ENCODE measurements around the gene SPATA6. TPM values are rescaled to one million over a fixed set of nuclear protein-coding genes. Genes with fewer than 3 reads are reported as not detected.
"Not testable (repeated sequence)": the region's sequence is repeated elsewhere in the genome, so short reads cannot be mapped to it uniquely, and the experiment has no call there.

Gene SPATA6
- total RNA-seq, 5 donors from 2014 or later (not counting 1 experiment from before 2014, with no cell fraction given), result 3.7 to 7.2 (median 4.9) TPM

GRCh38 chr1:48285525-48285924 lies 186.5 kb downstream of the SPATA6 start:
- peaks cover 0 to 4% of the 10 kb centered on the region in 2 experiments for H3K27me3 ChIP-seq (replicated peaks in 1 of 2; ENCODE audit: control insufficient read depth in 2 of 2, extremely low read depth in 1 of 2, insufficient read depth in 2 of 2, low read length in 1 of 2)
- H3K36me3 ChIP-seq (ENCODE audit: control insufficient read depth in 2 of 2, extremely low read depth in 1 of 2, insufficient read depth in 1 of 2, low read length in 1 of 2), result no peaks in the 10 kb centered on the region
- H3K4me3 ChIP-seq (ENCODE audit: control insufficient read depth in 1 of 2, extremely low read depth in 1 of 2, low read length in 1 of 2), result no peak overlapping the region
- Mint-ChIP-seq H3K27ac (no peak overlapping the region), H3K36me3 (no peaks in the 10 kb centered on the region), H3K4me1 (no peaks in the 10 kb centered on the region), H3K4me3 (no peak overlapping the region), H3K27me3 (peaks cover 0 to 3% of the 10 kb centered on the region in 2 donors), H3K9me3 (peaks cover 0 to 6% (median 3%) of the 10 kb centered on the region in 3 donors)
- WGBS (ENCODE audit: insufficient coverage), result 75% methylated on average over 2 of the region's 3 CpGs
- H3K4me1 ChIP-seq (ENCODE audit: control insufficient read depth in 1 of 2, extremely low read depth in 1 of 2, insufficient read depth in 2 of 2, low read length in 2 of 2), result no peaks in the 10 kb centered on the region
- no peak overlapping the region for H3K27ac ChIP-seq (ENCODE audit: low read length)
- ATAC-seq (replicated peaks in 1 of 4), result no peak
- no peaks in the 10 kb centered on the region for H3K9me3 ChIP-seq
- ChIA-PET POLR2A (no interaction called here), CTCF (interaction anchor here in 1 of 2 donors (0.6 kb wide), 1 partner anchor 394 kb away, joined by 6 read pairs; no protein-coding TSS in a partner anchor)
- DNase-seq, result no peak

DNA sequence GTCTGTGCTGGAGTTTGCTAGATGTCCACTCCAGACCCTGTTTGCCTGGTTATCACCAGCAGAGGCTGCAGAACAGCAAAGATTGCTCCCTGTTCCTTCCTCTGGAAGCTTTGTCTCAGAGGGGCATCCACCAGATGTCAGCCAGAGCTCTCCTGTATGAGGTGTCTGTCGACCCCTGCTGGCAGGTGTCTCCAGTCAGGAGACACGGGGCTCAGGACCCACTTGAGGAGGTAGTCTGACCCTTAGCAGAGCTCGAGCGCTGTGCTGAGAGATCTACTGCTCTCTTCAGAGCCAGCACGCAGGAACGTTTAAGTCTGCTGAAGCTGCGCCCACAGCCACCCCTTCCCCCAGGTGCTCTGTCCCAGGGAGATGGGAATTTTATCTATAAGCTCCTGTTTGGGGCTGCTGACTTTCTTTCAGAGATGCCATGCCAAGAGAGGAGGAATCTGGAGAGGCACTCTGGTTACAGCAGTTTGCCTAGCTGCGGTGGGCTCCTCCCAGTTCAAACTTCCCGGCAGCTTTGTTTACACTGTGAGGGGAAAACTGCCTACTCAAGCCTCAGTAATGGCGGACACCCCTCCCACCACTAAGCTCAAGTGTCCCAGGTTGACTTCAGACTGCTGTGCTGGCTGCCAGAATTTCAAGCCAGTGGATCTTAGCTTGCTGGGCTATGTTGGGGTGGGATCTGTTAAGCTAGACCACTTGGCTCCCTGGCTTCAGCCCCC lies 187.1 kb downstream of the SPATA6 start:
- H3K4me3 Mint-ChIP-seq; H3K27me3 ChIP-seq (replicated peaks in 1 of 2; ENCODE audit: control insufficient read depth in 2 of 2, extremely low read depth in 1 of 2, insufficient read depth in 2 of 2, low read length in 1 of 2); H3K9me3 ChIP-seq; H3K4me1 ChIP-seq (ENCODE audit: control insufficient read depth in 1 of 2, extremely low read depth in 1 of 2, insufficient read depth in 2 of 2, low read length in 2 of 2); DNase-seq; H3K4me3 ChIP-seq (ENCODE audit: control insufficient read depth in 1 of 2, extremely low read depth in 1 of 2, low read length in 1 of 2); H3K4me1 Mint-ChIP-seq; ATAC-seq (replicated peaks in 1 of 4); H3K27ac Mint-ChIP-seq; H3K9me3 Mint-ChIP-seq; POLR2A ChIA-PET; H3K27ac ChIP-seq (ENCODE audit: low read length); H3K36me3 Mint-ChIP-seq; H3K27me3 Mint-ChIP-seq; H3K36me3 ChIP-seq (ENCODE audit: control insufficient read depth in 2 of 2, extremely low read depth in 1 of 2, insufficient read depth in 1 of 2, low read length in 1 of 2): not testable (repeated sequence)
- CTCF ChIA-PET, result interaction anchor here in 1 of 2 donors (0.6 kb wide), 1 partner anchor 395 kb away, joined by 6 read pairs; no protein-coding TSS in a partner anchor
- 65% methylated on average over 4 of the region's 10 CpGs for WGBS (ENCODE audit: insufficient coverage)

DNA sequence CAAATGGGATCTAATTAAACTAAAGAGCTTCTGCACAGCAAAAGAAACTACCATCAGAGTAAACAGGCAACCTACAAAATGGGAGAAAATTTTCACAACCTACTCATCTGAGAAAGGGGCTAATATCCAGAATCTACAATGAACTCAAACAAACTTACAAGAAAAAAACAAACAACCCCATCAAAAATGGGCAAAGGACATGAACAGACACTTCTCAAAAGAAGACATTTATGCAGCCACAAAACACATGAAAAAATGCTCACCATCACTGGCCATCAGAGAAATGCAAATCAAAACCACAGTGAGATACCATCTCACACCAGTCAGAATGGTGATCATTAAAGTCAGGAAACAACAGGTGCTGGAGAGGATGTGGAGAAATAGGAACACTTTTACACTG lies 189.7 kb downstream of the SPATA6 start:
- H3K4me1 ChIP-seq (ENCODE audit: control insufficient read depth in 1 of 2, extremely low read depth in 1 of 2, insufficient read depth in 2 of 2, low read length in 2 of 2); ATAC-seq (replicated peaks in 1 of 4); H3K4me1 Mint-ChIP-seq; H3K27ac ChIP-seq (ENCODE audit: low read length); H3K27me3 ChIP-seq (replicated peaks in 1 of 2; ENCODE audit: control insufficient read depth in 2 of 2, extremely low read depth in 1 of 2, insufficient read depth in 2 of 2, low read length in 1 of 2); CTCF ChIA-PET; DNase-seq; POLR2A ChIA-PET; H3K36me3 Mint-ChIP-seq; H3K4me3 ChIP-seq (ENCODE audit: control insufficient read depth in 1 of 2, extremely low read depth in 1 of 2, low read length in 1 of 2); H3K4me3 Mint-ChIP-seq; H3K9me3 ChIP-seq; H3K27ac Mint-ChIP-seq; H3K36me3 ChIP-seq (ENCODE audit: control insufficient read depth in 2 of 2, extremely low read depth in 1 of 2, insufficient read depth in 1 of 2, low read length in 1 of 2); H3K27me3 Mint-ChIP-seq: not testable (repeated sequence)
- peaks cover 0 to 13% (median 9%) of the 10 kb centered on the region in 3 donors for H3K9me3 Mint-ChIP-seq

GRCh38 chr1:48277437-48277836 lies 194.6 kb downstream of the SPATA6 start:
- H3K36me3 ChIP-seq (ENCODE audit: control insufficient read depth in 2 of 2, extremely low read depth in 1 of 2, insufficient read depth in 1 of 2, low read length in 1 of 2); H3K27me3 ChIP-seq (replicated peaks in 1 of 2; ENCODE audit: control insufficient read depth in 2 of 2, extremely low read depth in 1 of 2, insufficient read depth in 2 of 2, low read length in 1 of 2); H3K27ac Mint-ChIP-seq; H3K27ac ChIP-seq (ENCODE audit: low read length); CTCF ChIA-PET; H3K36me3 Mint-ChIP-seq; H3K4me1 ChIP-seq (ENCODE audit: control insufficient read depth in 1 of 2, extremely low read depth in 1 of 2, insufficient read depth in 2 of 2, low read length in 2 of 2); H3K4me3 ChIP-seq (ENCODE audit: control insufficient read depth in 1 of 2, extremely low read depth in 1 of 2, low read length in 1 of 2); H3K4me3 Mint-ChIP-seq; H3K4me1 Mint-ChIP-seq; POLR2A ChIA-PET; ATAC-seq (replicated peaks in 1 of 4); H3K9me3 ChIP-seq; DNase-seq: not testable (repeated sequence)
- Mint-ChIP-seq H3K27me3 (peaks cover 8 to 13% of the 10 kb centered on the region in 2 donors), H3K9me3 (peaks cover 0 to 20% (median 11%) of the 10 kb centered on the region in 3 donors)
- WGBS (ENCODE audit: insufficient coverage), result no CpG with 5 or more reads among the region's 10 CpGs

DNA sequence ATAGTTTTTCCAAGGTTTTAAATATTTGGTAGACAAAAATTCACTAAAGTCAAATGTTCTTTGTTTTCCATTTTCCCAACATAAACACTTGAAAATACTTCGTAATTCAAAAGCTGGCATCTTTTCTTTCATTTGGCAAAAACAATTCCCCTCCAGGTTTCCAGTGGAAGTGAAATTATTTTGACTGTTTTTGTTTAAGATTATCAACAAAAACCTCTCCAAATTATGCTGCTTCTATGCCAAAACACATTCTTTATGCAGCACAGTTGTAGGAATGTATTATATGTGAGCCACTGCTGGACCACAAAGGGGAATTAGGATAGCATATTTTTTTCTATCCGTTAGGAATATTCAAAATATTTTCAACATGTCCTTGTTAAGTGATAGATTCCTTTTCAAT lies 205.4 kb downstream of the SPATA6 start:
- no peak for ATAC-seq (replicated peaks in 1 of 4)
- no peaks in the 10 kb centered on the region for H3K4me1 ChIP-seq (ENCODE audit: control insufficient read depth in 1 of 2, extremely low read depth in 1 of 2, insufficient read depth in 2 of 2, low read length in 2 of 2)
- DNase-seq, result no peak
- Mint-ChIP-seq H3K4me1 (no peaks in the 10 kb centered on the region), H3K9me3 (no peaks in the 10 kb centered on the region), H3K27ac (no peak overlapping the region), H3K36me3 (no peaks in the 10 kb centered on the region), H3K27me3 (peaks cover 0 to 17% of the 10 kb centered on the region in 2 donors), H3K4me3 (no peak overlapping the region)
- H3K27ac ChIP-seq (ENCODE audit: low read length), result no peak overlapping the region
- H3K36me3 ChIP-seq (ENCODE audit: control insufficient read depth in 2 of 2, extremely low read depth in 1 of 2, insufficient read depth in 1 of 2, low read length in 1 of 2), result no peaks in the 10 kb centered on the region
- H3K9me3 ChIP-seq, result no peaks in the 10 kb centered on the region
- H3K4me3 ChIP-seq (ENCODE audit: control insufficient read depth in 1 of 2, extremely low read depth in 1 of 2, low read length in 1 of 2), result no peak overlapping the region
- ChIA-PET CTCF (interaction anchor here in 1 of 2 donors (0.6 kb wide), 1 partner anchor 203 kb away, joined by 3 read pairs; no protein-coding TSS in a partner anchor), POLR2A (no interaction called here)
- no peaks in the 10 kb centered on the region for H3K27me3 ChIP-seq (replicated peaks in 1 of 2; ENCODE audit: control insufficient read depth in 2 of 2, extremely low read depth in 1 of 2, insufficient read depth in 2 of 2, low read length in 1 of 2)
- WGBS (ENCODE audit: insufficient coverage), result no CpG with 5 or more reads among the region's 2 CpGs

- CTCF ChIA-PET, result no interaction called here
- Histone ChIP-seq H3K9me3 (no peaks in the 10 kb centered on the region), H3K36me3 (ENCODE audit: control insufficient read depth in 2 of 2, extremely low read depth in 1 of 2, insufficient read depth in 1 of 2, low read length in 1 of 2) (no peaks in the 10 kb centered on the region), H3K4me3 (ENCODE audit: control insufficient read depth in 1 of 2, extremely low read depth in 1 of 2, low read length in 1 of 2) (no peak overlapping the region), H3K27me3 (replicated peaks in 1 of 2; ENCODE audit: control insufficient read depth in 2 of 2, extremely low read depth in 1 of 2, insufficient read depth in 2 of 2, low read length in 1 of 2) (no peaks in the 10 kb centered on the region), H3K27ac (ENCODE audit: low read length) (no peak overlapping the region), H3K4me1 (ENCODE audit: control insufficient read depth in 1 of 2, extremely low read depth in 1 of 2, insufficient read depth in 2 of 2, low read length in 2 of 2) (no peaks in the 10 kb centered on the region)
- no peak overlapping the region for H3K4me3 Mint-ChIP-seq
- peaks cover 0 to 18% of the 10 kb centered on the region in 2 donors for H3K27me3 Mint-ChIP-seq
- H3K36me3 Mint-ChIP-seq, result no peaks in the 10 kb centered on the region
- ATAC-seq (replicated peaks in 1 of 4) (no peak), DNase-seq (no peak)
- WGBS (ENCODE audit: insufficient coverage), result no CpG with 5 or more reads among the region's 1 CpG
- no peaks in the 10 kb centered on the region for H3K4me1 Mint-ChIP-seq
- POLR2A ChIA-PET, result no interaction called here
- H3K27ac Mint-ChIP-seq, result no peak overlapping the region
- no peaks in the 10 kb centered on the region for H3K9me3 Mint-ChIP-seq
These were observed 209.0 kb downstream of the SPATA6 start for GRCh38 chr1:48263041-48263440.

Data from T-cell (primary cell).